ENCODE results near the gene ADAMTSL1.

Gene ADAMTSL1

DNA sequence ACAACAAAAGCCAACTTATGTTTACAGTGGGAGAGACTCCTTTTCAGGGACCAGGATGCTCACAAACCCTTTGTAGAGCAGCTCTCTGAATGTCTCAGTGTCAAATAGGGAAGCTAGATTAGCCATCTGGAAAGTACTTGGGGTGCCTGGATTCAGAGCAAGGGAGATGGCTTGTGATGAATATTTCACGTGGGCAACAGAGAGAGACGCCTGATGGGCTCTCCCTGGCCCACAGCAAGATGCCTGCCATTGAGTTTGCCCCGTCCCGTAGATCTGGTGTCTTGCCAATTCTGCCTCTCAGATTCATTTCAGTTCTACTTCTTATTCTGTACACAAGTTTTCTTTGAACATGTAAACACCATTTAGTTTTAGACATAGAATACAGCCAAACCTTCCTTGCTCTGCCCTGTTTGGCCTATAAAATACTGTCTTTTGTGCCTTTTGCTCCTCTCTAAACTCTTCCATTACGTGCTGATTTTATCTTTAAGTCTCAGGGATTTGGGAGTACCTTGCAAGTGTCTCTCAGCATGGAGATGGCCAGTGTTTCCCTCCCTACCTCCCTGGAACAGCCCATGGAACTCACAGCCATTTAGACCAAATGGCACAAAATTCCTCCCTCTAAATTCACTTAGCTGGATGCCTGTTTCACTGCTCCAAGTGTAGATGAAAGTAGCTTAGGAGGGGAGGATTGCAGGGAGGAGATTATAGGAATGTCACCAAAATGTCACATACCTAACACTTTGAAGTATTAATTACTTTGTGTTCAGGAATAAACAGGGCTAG, 324.7 kb downstream of the ADAMTSL1 start:
- no peak for DNase-seq (ENCODE audit: low spot score)
- ChIA-PET CTCF (interaction anchor here (0.7 to 1.2 kb wide), 2 partner anchors 12 to 641 kb away, joined by 3 read pairs; no protein-coding TSS in a partner anchor), POLR2A (ENCODE audit: low non-redundant PET) (no interaction called here)
- TF ChIP-seq, protein P1, sequence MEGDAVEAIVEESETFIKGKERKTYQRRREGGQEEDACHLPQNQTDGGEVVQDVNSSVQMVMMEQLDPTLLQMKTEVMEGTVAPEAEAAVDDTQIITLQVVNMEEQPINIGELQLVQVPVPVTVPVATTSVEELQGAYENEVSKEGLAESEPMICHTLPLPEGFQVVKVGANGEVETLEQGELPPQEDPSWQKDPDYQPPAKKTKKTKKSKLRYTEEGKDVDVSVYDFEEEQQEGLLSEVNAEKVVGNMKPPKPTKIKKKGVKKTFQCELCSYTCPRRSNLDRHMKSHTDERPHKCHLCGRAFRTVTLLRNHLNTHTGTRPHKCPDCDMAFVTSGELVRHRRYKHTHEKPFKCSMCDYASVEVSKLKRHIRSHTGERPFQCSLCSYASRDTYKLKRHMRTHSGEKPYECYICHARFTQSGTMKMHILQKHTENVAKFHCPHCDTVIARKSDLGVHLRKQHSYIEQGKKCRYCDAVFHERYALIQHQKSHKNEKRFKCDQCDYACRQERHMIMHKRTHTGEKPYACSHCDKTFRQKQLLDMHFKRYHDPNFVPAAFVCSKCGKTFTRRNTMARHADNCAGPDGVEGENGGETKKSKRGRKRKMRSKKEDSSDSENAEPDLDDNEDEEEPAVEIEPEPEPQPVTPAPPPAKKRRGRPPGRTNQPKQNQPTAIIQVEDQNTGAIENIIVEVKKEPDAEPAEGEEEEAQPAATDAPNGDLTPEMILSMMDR (conservative IDR thresholded peaks at IDR 0.05; ENCODE audit: low read depth) = no peak
- no peak overlapping the region for H3K27ac ChIP-seq

DNA sequence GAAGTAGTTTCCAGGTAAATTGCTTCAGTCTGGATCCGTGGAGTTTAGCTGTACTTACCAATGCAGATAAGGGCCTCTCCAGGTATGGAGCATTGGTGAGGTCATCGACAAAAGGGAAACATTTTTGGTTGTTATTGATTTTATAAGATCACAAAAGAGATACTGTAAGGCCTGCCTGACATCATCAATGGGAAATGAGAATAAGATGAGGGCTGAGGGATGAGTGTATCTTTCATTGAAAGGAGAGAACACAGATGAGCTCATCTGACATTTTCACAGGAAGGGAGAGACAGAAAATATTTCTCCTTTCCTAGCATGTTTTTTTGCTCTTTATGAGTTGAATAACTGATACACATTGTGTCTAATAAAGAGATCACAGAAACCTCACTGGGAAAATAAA, 325.5 kb downstream of the ADAMTSL1 start:
- POLR2A ChIA-PET (ENCODE audit: low non-redundant PET) = no interaction called here
- H3K27ac ChIP-seq = no peak overlapping the region
- DNase-seq (ENCODE audit: low spot score) = no peak
- CTCF ChIA-PET = interaction anchor here (1.2 kb wide), 1 partner anchor 11 kb away, joined by 3 read pairs; no protein-coding TSS in a partner anchor
- TF ChIP-seq, protein P1 (conservative IDR thresholded peaks at IDR 0.05; ENCODE audit: low read depth) = no peak

DNA sequence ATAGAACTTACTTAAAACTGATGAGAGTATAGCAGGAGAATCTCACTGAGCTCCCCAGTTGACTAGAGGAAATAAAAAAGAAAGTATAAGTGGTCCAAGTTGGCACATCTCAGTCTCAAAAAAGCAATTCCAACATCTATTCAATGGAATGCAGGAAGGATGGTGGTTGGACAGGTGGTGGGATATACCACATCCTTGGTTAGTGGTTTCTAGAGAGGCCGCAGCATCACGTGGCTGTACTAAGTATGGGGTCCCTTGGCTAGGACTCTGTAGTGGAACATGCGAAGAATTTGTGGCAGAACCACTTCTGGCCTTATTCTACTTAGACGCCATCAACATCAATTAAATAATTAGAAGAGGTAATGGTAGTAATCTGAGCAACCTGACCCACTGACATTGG, 326.6 kb downstream of the ADAMTSL1 start:
- POLR2A ChIA-PET (ENCODE audit: low non-redundant PET) = no interaction called here
- CTCF ChIA-PET = no interaction called here

DNA sequence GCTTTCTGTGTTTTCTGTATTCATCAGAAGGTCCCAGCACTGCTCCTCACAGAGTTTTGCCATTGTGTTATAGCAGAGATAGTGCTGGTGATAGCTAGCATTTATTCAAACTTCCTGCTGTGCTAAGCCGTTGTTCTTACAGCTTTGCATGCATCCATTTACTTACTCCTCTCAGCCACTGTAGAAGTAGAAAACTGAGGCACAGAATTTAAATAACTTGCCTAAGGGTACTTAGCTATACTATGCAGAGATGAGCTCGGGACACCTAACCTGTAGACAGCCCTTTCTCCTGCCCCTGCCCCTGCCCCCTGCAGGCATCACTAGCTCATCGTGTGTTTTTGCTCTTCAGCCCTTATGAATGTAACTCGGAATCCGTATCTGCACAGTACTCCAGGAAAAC, 331.4 kb downstream of the ADAMTSL1 start:
- DNase-seq (ENCODE audit: low spot score) = no peak
- TF ChIP-seq, protein P1 (conservative IDR thresholded peaks at IDR 0.05; ENCODE audit: low read depth) = no peak
- ChIA-PET POLR2A (ENCODE audit: low non-redundant PET) (no interaction called here), CTCF (interaction anchor here (0.5 to 0.8 kb wide), 2 partner anchors 231 to 551 kb away, joined by 3 to 4 read pairs; no protein-coding TSS in a partner anchor)
- H3K27ac ChIP-seq = no peak overlapping the region

More for the DNA sequence above, 326.6 kb downstream of the ADAMTSL1 start:
- H3K27ac ChIP-seq = no peak overlapping the region
- TF ChIP-seq, protein P1 (conservative IDR thresholded peaks at IDR 0.05; ENCODE audit: low read depth) = no peak
- no peak for DNase-seq (ENCODE audit: low spot score)

DNA sequence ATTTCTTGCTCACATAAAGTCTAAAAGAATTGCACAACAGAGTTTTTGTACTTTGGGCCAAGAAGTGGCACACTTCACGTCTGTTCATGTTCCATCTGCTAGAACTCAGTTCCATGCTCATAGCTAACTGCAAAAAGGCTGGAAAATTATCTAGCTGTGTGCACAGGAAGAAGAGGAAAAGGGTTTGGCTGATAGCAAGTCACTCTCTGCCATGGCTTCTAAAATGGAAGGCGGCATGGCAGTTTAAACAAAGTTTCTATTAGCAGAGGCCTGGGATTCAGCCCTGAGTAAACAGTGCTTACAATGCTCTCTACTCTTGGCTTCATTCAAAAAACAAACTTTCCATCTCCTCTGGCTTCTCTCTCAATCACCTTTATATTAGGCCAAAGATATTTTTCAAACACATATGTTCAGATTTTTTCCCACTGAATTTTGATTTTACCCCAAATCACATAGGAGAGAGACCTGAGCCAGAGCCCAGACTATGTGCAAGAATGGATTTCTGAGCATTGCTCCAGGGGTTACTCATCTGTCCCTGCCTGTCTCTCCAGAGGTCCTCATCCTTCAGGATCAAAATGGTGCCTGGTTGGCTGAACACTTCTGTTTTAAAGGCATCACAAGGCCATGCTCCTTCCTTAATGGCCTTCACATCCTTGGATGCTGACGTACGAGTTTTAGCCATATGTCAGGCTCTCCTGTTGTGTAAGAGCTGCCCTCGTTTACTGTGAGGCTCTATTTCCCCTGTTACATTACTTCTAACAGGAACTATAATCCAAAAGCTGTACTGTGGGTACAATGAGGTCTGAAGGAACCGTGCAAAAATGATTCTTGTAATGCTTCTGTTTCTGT, 332.5 kb downstream of the ADAMTSL1 start:
- POLR2A ChIA-PET (ENCODE audit: low non-redundant PET) = no interaction called here
- DNase-seq (ENCODE audit: low spot score) = no peak
- TF ChIP-seq, protein P1 (conservative IDR thresholded peaks at IDR 0.05; ENCODE audit: low read depth) = no peak
- no peak overlapping the region for H3K27ac ChIP-seq
- CTCF ChIA-PET = no interaction called here

DNA sequence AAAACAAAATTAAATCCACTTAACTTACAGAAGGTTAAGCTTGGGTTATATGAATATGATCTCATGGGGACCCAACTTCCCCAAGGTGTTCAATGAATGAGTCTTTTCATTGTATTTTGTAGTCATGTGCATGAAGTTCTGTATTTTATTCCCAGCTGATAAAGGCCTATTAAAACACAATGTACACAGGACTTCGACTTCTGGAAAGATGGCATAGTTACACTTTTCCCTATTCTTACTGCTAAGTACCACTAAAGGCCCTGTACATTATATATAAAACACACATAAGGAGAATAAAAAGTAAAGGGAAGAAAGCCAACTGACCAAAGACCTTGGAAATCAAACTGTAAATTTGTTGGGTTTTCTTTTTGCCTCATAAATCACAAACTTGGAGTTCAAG, 336.6 kb downstream of the ADAMTSL1 start:
- ChIA-PET POLR2A (ENCODE audit: low non-redundant PET) (no interaction called here), CTCF (interaction anchor here (1.1 kb wide), 1 partner anchor 12 kb away, joined by 3 read pairs; no protein-coding TSS in a partner anchor)
- TF ChIP-seq, protein P1 (conservative IDR thresholded peaks at IDR 0.05; ENCODE audit: low read depth) = no peak
- no peak overlapping the region for H3K27ac ChIP-seq
- no peak for DNase-seq (ENCODE audit: low spot score)

All from RWPE1 (cell line).